NCI-H82 treated with DMSO at 0.1 percent for 48 hours (cell line): ENCODE data around the gene CYTH1.

Source experiments
- DNase-seq: peaks from one replicate; lab custom pipeline; 2025; ENCODE audit not compliant: unreplicated experiment; lab: John Stamatoyannopoulos, UW

CYTH1 gene

GRCh38 chr17:78717431-78717980 lies 64.6 kb downstream of the CYTH1 start:
- DNase-seq: no peak

GRCh38 chr17:78716814-78717393 lies 65.2 kb downstream of the CYTH1 start:
- peak; percentile 45 for DNase-seq

GRCh38 chr17:78716292-78716691 lies 65.8 kb downstream of the CYTH1 start:
- DNase-seq: no peak

- no peak for DNase-seq
Observed at GRCh38 chr17:78715876-78716275, 66.2 kb downstream of the CYTH1 start.

- DNase-seq: no peak
Observed at GRCh38 chr17:78715000-78715771, 66.9 kb downstream of the CYTH1 start.

- DNase-seq: no peak
Observed at GRCh38 chr17:78714534-78714933, 67.5 kb downstream of the CYTH1 start.

GRCh38 chr17:78712043-78712442 lies 70.0 kb downstream of the CYTH1 start:
- DNase-seq: no peak

- no peak for DNase-seq
Observed at GRCh38 chr17:78710607-78711006, 71.5 kb downstream of the CYTH1 start.

- DNase-seq: no peak
Observed at GRCh38 chr17:78709751-78710181, 72.3 kb downstream of the CYTH1 start.

GRCh38 chr17:78709119-78709681 lies 72.9 kb downstream of the CYTH1 start:
- no peak for DNase-seq

GRCh38 chr17:78708510-78708973 lies 73.5 kb downstream of the CYTH1 start:
- peak; percentile 51 for DNase-seq

- DNase-seq: no peak
Observed at GRCh38 chr17:78707923-78708322, 74.2 kb downstream of the CYTH1 start.

- DNase-seq: no peak
Observed at GRCh38 chr17:78707016-78707415, 75.1 kb downstream of the CYTH1 start.

- no peak for DNase-seq
Observed at GRCh38 chr17:78706271-78706915, 75.7 kb downstream of the CYTH1 start.

GRCh38 chr17:78705071-78705470 lies 77.0 kb downstream of the CYTH1 start:
- DNase-seq: no peak

GRCh38 chr17:78704594-78704993 lies 77.5 kb downstream of the CYTH1 start:
- DNase-seq: no peak

- DNase-seq: no peak
Observed at GRCh38 chr17:78697554-78698343, 84.3 kb downstream of the CYTH1 start.

- no peak for DNase-seq
Observed at GRCh38 chr17:78697122-78697521, 85.0 kb downstream of the CYTH1 start.

- DNase-seq: no peak
Observed at GRCh38 chr17:78696016-78696982, 85.8 kb downstream of the CYTH1 start.
